HG03442 (cell line): ENCODE measurements around the gene SLC25A48.

Experiments used
- ATAC-seq: cut with Tn5 transposase; IDR thresholded peaks from one replicate; pipeline ENCODE4 v1.9.1; 2021; ENCODE audit warnings: mild to moderate bottlenecking, moderate library complexity; ENCODE audit not compliant: unreplicated experiment

SLC25A48 gene

DNA sequence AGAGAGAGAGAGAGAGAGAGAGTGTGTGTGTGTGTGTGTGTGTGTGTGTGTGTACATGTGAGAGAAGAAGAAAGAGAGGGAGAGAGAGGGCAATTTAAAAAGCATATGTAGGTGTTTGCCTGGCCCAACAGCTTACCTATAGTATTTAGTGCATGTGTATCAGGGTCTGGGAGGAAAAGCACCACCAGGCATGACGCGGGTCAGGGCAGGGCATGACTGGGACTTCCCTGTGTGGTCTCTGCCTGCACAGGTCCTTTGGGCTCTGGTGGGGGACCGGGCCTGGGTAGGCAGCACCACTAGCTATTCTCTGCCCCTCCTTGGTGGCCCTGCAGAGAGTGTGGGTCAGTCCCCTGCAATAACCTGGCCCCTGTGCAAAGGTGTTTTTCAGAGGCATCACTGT, 45.1 kb downstream of the SLC25A48 start:
- no peak for ATAC-seq

DNA sequence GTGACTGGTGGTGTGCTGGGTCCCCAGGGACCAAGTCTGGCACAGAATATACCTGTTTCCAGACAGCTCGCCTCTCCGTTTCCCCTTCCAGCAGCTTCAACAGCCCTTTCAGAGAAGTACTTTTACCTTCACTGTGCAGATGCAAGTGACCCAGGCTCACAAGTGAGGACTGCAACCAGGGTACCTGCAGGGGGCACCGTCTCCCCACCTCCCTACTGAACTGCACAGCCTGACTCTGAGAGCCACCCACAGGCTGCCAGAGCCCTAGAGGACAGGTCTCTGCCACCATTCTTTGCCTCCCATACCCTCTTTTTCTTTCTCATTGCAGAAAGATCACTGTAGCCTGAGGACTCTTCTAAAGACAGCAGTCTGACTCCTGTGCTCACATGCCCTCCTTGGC, 45.8 kb downstream of the SLC25A48 start:
- ATAC-seq = no peak

- no peak for ATAC-seq
Measured at GRCh38 chr5:135880801-135881200, 46.3 kb downstream of the SLC25A48 start.

GRCh38 chr5:135881244-135881643, 46.8 kb downstream of the SLC25A48 start:
- no peak for ATAC-seq

- ATAC-seq = no peak
Measured at GRCh38 chr5:135881819-135882218, 47.4 kb downstream of the SLC25A48 start.

DNA sequence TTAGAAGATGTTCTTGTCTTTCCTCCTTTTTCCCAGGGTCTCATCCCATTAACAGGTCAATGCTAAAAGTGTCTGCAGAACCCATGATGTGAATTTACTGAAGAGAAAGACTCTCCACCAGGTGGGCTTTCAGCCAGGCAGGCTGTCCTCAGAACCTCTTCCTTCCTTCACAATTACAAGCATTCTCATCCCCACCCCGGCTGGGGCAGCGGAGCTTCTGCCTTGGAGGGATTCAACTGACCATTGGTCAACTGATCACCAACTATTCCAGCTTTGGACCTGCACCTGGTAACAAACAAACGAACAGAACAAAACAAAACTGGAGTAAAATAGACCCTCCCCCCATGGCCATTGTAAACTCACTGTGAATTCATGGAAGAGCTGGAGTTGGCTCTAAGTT, 48.6 kb downstream of the SLC25A48 start:
- ATAC-seq = no peak

DNA sequence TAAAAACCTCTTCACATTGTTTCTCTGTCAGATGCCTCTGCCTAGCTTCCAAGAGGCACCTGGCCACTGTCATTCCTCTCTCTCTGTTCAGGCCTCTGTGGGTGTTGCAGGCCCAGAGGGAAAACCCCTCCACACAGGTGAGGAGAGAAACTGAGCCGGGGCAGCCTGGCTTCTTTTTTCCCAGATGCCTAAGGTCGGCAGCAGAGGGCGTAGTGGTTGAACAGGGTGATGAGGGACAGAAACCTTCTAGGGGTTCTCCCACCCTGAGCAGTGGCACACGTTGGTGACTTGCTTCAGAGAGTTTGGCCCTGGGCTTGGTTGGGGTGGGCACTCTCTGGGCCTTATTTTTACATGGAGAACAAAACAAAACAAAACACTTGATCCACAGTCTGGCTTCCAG, 49.0 kb downstream of the SLC25A48 start:
- ATAC-seq = no peak

GRCh38 chr5:135885031-135885430, 50.6 kb downstream of the SLC25A48 start:
- ATAC-seq = no peak

DNA sequence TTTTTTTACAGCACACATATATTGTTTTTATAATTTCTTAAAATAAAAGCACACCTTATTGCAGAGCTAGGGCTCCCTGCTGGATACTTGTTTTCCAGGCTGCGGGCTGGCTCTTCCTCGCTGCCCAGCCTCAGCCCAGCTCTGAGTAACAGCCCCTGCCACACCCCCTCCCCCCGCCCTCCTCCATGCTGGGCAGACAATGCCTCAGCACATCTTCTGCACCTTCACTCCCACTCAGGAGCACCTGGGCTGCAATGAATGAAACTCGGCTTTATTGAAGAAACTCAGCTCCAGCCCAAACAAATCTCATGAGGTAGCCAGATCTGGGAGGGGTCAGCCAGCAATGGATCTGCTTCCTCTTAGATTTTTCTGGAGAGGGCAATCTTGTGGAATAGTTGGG, 51.7 kb downstream of the SLC25A48 start:
- ATAC-seq = no peak

- ATAC-seq = peak; percentile 81
Measured at GRCh38 chr5:135887447-135887864, 53.0 kb downstream of the SLC25A48 start.

DNA sequence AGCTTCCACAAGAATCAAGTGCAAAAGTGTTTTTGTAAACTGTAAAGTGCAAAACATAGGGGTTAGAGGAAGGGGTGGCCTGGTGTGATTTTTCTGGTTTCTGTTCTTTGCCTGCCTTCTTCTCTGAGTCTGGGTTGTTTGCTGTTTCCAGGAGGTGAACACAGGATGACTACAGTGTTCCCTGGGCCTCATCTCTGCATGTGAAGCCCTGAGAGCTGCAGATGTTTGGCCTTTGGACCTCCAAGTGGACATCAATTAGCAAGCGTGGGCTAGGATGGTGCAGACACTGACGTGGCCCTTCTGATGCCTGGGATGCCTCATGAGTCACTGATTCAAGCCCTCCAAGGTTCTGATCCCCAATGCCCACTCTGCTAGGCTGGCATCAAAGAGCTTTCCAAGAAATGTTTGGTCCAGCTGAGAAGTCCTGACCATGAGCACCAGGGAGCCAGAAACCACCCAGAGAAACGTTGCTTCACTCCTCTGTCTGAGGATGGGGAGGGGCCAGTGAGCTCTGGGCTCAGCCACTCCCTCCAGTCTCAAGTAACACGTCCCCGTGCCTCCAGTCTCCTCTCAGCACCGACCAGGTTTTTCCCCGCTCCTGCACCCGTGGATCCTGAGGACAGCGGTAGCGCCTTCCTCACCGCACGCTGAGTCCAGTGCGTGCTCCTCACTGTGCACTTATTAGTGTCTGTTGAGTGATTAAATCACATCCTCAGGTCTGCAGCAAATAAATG, 53.6 kb downstream of the SLC25A48 start:
- no peak for ATAC-seq

DNA sequence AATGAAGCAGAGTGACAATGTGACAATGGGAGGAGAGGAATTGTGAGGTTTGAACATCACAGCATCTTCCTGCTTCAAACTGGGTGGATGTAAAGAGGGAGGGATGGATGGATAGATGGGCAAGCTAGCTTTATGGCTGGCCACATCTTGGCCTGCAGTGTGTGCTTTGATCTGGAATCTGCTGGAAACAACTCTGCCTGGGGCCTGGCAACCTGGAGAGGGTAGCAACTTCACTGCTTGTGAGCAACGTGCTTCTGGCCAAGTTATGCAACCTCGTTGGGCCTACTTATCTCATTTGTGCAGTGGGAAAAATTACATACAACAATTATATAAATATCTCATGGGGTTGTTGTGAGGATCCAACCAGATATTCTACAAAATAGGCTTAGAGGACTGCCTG, 55.8 kb downstream of the SLC25A48 start:
- no peak for ATAC-seq

GRCh38 chr5:135890867-135891266, 56.4 kb downstream of the SLC25A48 start:
- peak; percentile 73 for ATAC-seq

GRCh38 chr5:135891268-135891667, 56.8 kb downstream of the SLC25A48 start:
- ATAC-seq = no peak

DNA sequence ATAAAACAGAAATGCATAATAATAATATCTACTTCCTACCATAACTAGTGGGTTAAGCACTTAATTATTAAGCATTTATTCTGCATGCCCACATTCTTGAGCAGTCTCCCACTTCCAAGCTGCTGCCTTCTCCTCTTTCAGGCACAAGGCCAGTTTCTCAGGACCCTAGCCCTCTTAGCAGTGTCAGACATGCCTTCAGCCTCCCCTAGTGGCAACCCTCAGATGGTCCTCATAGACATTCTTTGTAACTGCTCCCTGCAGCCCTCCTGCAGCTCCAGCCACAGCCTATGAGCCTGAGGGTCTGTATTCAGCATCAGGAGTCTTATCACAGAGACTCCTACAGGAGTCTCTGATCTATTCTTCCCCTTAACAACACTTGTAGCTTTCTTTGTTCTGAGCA, 57.3 kb downstream of the SLC25A48 start:
- ATAC-seq = no peak

DNA sequence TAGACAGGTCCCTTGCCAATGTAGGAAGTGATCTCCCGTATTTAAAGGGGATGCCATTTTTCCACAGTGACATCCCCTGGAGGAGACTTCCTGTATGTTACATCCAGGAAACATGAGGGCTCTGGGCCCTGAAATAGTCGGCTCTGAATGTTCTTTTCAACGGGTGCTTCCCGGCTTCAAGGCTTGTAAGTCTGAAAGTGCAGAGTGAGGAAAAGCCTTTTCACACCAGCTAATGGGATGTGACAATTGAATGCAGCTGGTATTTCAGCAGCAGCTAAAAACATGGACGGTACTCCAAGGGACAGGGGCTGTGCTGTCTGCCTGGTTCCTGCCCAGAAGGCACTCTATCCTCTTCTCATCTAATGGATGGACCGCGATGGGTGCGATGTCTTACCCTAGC, 59.8 kb downstream of the SLC25A48 start:
- ATAC-seq = no peak

DNA sequence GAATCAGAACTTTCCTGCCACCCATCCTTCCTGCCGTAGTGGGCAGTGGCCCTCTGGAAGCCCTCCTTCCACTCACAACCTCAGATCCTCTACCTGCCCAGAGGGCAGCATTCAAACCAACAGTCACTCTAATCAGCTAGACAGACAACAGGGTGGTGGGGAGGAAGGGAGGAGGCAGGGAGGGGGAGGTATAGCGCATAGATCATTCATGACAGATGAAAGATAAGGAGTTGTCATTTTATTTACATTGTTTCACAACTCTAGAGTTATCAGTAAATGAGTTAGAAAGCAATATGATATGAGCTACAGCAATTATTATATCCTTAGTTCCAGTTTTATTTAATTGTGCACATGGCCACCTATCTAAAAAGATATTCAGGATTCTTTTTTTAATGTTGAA, 60.3 kb downstream of the SLC25A48 start:
- no peak for ATAC-seq

- ATAC-seq = no peak
Measured at GRCh38 chr5:135895474-135896006, 61.1 kb downstream of the SLC25A48 start, which contains the start of gene IL9. Gene IL9 (minus strand): TSS chr5:135895841. CDS start chr5:135895816, 25 bp downstream.

- no peak for ATAC-seq
Measured at GRCh38 chr5:135898651-135899050, 64.2 kb downstream of the SLC25A48 start.

GRCh38 chr5:135900276-135900675, 65.8 kb downstream of the SLC25A48 start:
- ATAC-seq = no peak

DNA sequence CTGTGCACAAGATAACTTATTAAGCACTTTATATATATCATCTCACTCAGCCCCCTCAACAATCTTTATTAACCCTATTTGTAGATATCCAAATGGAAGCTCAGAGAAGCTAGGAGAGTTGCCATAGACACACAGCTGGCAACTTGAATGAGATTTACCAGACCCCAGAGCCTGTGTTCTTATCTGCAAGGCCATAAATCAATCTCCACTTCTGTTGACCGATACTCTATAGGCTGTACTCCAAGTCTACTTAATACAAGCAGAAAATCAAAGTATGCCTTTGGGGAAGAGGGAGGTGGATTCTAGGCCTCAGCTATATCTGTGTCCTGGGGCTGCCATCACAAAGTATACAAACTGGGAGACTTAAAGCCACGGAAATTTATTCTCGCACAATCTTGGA, 67.2 kb downstream of the SLC25A48 start:
- no peak for ATAC-seq

GRCh38 chr5:135905144-135905543, 70.7 kb downstream of the SLC25A48 start:
- no peak for ATAC-seq
